ENCODE results near the gene FCAMR. TPM values are rescaled to one million over a fixed set of nuclear protein-coding genes. Genes with fewer than 3 reads are reported as not detected.
"Not testable (repeated sequence)": the region's sequence is repeated elsewhere in the genome, so short reads cannot be mapped to it uniquely, and the experiment has no call there.

FCAMR gene
- total RNA-seq, 3 donors from 2014 or later = 0.41 to 0.98 (median 0.84) TPM

DNA sequence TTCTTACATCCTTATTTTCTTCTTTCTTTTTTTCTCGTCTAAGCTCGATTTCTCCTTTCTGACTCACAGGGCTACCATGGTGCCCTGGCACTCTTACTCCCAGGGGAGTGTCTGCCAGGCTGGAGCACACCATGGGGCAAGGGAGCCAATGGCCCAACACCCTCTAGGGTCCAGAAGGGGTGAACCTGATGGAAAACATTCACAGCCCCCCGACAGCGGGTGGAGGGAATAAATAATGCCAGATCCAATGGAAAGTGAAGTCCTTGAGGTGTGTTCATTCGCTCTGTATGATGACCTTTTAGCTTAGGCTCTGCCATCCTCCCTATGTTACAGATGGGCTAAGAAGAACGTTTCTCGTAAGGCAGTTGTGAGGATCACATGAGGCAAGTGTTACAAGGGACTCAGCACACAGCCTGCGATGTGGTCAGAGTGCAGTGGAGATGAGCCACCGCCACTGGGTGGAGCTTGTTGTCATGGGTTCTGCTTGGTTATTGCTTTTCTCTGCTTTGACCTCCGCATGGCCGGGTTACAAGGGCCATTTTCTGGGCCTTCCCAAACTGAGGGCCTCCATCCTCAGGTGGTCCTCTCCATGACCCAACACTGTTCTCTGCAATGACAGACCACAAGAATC lies 45.0 kb downstream of the FCAMR start:
- peak; percentile 79 to 86 (median 84) for DNase-seq

DNA sequence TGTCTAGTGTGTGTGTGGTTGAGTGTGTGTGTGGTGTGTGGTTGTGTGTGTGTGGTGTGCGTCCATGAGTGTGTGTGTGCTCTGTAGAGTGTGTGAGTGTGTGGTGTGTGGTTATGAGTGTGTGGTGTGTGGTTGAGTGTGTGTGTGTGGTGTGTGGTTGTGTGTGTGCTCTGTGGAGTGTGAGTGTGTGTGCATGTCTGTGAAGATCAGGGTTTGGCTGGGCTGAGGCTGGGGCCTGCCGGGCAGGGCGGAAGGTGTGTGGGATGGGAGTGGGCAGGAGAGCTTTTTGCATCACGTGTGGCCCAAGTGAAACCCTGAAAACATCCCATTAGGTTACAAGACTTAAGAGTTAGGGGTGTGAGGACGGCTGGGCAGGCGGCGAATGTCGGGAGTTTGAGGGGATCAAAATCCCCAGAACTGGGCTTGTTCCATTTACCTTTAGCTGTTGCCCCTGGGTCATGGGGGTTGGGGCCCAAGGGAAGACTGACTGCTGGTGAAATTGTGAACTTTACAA lies 45.6 kb downstream of the FCAMR start:
- peaks cover 20% of the 10 kb centered on the region for H3K4me1 ChIP-seq (ENCODE audit: low read depth)
- intact Hi-C loops (cut with DNase I, micrococcal nuclease) = no loop called here
- DNase-seq (peak in 1 of 3 donors; percentile 66), ATAC-seq (peak; percentile 1)
- no peaks in the 10 kb centered on the region for H3K36me3 ChIP-seq (ENCODE audit: low read depth)
- no peak overlapping the region for H3K4me3 ChIP-seq
- no peaks in the 10 kb centered on the region for H3K9me3 ChIP-seq
- TF ChIP-seq, protein P1, sequence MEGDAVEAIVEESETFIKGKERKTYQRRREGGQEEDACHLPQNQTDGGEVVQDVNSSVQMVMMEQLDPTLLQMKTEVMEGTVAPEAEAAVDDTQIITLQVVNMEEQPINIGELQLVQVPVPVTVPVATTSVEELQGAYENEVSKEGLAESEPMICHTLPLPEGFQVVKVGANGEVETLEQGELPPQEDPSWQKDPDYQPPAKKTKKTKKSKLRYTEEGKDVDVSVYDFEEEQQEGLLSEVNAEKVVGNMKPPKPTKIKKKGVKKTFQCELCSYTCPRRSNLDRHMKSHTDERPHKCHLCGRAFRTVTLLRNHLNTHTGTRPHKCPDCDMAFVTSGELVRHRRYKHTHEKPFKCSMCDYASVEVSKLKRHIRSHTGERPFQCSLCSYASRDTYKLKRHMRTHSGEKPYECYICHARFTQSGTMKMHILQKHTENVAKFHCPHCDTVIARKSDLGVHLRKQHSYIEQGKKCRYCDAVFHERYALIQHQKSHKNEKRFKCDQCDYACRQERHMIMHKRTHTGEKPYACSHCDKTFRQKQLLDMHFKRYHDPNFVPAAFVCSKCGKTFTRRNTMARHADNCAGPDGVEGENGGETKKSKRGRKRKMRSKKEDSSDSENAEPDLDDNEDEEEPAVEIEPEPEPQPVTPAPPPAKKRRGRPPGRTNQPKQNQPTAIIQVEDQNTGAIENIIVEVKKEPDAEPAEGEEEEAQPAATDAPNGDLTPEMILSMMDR (IDR thresholded peaks at IDR 0.05) = no peak

More for the DNA sequence above, 45.0 kb downstream of the FCAMR start:
- TF ChIP-seq, protein P1 (IDR thresholded peaks at IDR 0.05) = no peak
- Histone ChIP-seq H3K9me3 (no peaks in the 10 kb centered on the region), H3K4me3 (no peak overlapping the region), H3K4me1 (ENCODE audit: low read depth) (peaks cover 26% of the 10 kb centered on the region), H3K36me3 (ENCODE audit: low read depth) (no peaks in the 10 kb centered on the region)
- intact Hi-C loops (cut with DNase I, micrococcal nuclease) = no loop called here
- peak; percentile 68 for ATAC-seq

DNA sequence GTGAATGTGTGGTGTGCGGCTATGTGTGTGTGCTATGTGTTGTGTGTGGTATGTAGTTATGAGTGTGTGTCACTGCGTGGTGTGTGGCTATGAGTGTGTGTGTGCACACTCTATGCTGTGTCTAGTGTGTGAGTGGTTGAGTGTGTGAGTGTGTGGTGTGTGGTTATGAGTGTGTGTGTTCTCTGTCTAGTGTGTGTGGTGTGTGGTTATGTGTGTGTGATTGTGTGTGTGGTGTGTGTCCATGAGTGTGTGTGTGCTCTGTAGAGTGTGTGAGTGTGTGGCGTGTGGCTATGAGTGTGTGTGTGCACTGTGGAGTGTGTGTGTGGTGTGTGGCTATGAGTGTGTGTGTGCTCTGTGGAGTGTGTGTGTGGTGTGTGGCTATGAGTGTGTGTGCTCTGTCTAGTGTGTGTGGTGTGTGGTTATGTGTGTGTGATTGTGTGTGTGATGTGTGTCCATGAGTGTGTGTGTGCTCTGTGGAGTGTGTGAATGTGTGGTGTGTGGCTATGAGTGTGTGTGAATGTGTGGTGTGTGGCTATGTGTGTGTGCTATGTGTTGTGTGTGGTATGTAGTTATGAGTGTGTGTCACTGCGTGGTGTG lies 46.2 kb downstream of the FCAMR start:
- DNase-seq; H3K4me3 ChIP-seq; ATAC-seq; H3K9me3 ChIP-seq; H3K36me3 ChIP-seq (ENCODE audit: low read depth); intact Hi-C loops (cut with DNase I, micrococcal nuclease): not testable (repeated sequence)
- peaks cover 20% of the 10 kb centered on the region for H3K4me1 ChIP-seq (ENCODE audit: low read depth)

DNA sequence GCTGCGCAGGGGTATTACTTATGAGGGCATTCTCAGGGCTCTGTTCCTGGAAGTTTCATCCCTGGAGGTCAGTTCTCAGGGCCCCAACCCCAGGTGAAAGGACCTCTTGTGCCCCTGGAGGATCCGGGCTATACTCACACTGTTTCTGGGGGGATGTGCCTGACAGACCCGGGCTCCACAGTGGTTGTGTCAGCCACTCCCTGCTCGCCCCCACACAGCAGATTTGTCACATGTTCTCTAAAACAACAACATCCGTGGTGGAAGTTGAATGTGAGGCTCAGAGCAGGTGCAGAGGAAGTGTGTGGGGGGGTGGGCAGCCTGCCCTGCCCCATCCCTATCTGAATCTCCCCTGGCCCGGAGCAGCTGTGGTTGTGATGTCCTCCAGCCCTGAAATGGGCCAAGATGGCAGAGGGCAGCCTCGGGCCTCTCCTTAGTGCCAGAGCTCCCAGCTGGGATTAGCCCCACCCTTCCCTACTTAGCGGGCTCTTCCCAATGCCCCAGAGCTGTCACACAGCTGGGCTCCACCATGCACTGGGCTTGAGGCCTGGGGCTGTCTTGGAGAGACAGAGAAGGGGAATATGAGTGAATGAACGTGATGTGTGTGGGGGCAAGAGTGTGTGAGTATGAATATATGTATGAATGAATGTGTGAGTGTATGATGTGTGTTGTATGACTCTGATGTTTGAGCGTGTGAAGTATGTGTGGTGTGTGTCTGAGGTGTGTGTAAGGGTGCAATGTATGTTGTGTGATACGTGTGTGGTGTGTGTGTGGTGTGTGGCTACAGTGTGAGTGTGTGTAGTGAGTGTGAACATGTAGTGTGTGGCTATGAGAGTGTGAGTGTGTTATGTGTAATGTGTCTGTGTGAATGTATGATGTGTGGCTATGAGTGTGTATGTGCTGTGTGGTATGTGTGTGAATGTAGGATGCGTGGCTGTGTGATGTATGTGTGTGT lies 47.0 kb downstream of the FCAMR start:
- TF ChIP-seq, protein P1 (IDR thresholded peaks at IDR 0.05) = no peak
- Histone ChIP-seq H3K4me3 (no peak overlapping the region), H3K4me1 (ENCODE audit: low read depth) (peaks cover 16% of the 10 kb centered on the region), H3K36me3 (ENCODE audit: low read depth) (no peaks in the 10 kb centered on the region), H3K9me3 (no peaks in the 10 kb centered on the region)
- intact Hi-C loops (cut with DNase I, micrococcal nuclease) = no loop called here
- DNase-seq = peak; percentile 55 to 86 (median 64)
- peak; percentile 43 for ATAC-seq

DNA sequence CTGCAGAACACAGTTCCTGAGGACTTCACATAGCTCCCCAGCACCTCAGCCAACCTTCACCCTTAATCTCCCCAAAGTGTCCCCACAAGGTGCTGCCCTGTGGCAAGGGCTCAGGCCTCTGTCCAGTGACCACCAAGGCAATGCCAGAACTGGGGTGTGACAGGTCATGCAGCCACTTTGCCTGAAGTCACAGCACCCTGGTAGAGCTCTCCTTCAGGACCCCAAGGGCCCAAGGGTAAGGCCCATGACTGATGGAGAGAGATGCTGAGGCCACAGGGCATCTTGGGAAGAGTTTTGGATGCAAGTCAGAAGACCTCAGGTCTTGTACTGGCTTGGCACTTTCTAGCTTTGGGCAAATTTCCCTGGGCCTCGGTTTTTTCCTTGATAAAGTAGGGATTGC lies 47.7 kb downstream of the FCAMR start:
- Histone ChIP-seq H3K36me3 (ENCODE audit: low read depth) (no peaks in the 10 kb centered on the region), H3K4me3 (no peak overlapping the region), H3K4me1 (ENCODE audit: low read depth) (peaks cover 10% of the 10 kb centered on the region), H3K9me3 (no peaks in the 10 kb centered on the region)
- no peak for ATAC-seq
- intact Hi-C loops (cut with DNase I, micrococcal nuclease) = no loop called here
- DNase-seq = no peak
- TF ChIP-seq, protein P1 (IDR thresholded peaks at IDR 0.05) = no peak
